Measurements from ENCODE around the gene TAS2R43.

DNA sequence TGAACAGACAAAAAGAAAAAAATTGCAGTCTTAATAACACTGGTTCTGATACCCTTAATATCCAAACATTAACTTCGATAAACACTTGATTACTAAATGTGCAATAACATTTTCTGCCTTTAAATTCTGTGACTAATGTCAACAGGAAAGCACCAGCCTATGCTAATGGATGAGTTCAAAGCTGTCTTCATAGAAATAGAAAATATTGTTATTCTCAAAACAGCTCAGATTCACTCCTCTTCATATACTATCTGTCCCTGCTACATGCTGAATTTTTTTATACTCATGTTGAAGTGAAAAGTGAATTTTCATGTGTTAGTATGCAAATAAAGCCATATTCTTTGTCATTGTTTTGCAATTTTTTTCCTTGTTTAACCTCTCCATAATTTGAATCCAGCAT, 13.9 kb downstream of the TAS2R43 start:
- TF ChIP-seq, protein P1, sequence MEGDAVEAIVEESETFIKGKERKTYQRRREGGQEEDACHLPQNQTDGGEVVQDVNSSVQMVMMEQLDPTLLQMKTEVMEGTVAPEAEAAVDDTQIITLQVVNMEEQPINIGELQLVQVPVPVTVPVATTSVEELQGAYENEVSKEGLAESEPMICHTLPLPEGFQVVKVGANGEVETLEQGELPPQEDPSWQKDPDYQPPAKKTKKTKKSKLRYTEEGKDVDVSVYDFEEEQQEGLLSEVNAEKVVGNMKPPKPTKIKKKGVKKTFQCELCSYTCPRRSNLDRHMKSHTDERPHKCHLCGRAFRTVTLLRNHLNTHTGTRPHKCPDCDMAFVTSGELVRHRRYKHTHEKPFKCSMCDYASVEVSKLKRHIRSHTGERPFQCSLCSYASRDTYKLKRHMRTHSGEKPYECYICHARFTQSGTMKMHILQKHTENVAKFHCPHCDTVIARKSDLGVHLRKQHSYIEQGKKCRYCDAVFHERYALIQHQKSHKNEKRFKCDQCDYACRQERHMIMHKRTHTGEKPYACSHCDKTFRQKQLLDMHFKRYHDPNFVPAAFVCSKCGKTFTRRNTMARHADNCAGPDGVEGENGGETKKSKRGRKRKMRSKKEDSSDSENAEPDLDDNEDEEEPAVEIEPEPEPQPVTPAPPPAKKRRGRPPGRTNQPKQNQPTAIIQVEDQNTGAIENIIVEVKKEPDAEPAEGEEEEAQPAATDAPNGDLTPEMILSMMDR (IDR thresholded peaks at IDR 0.05 in 2 of 3, conservative IDR thresholded peaks at IDR 0.05 in 1 of 3; ENCODE audit: borderline replicate concordance in 1 of 3, insufficient read depth in 1 of 3, low read depth in 2 of 3, low read length in 2 of 3) = no peak
- TF ChIP-seq POLR2A (IDR thresholded peaks at IDR 0.05; ENCODE audit: borderline replicate concordance, extremely low read depth, insufficient read depth, insufficient read length) (no peak), POLR2AphosphoS5 (IDR thresholded peaks at IDR 0.05; ENCODE audit: low read depth, low read length) (no peak), RAD21 (IDR thresholded peaks at IDR 0.05; ENCODE audit: low read depth) (no peak), EZH2 (IDR thresholded peaks at IDR 0.05) (no peak), TCF7L2 (IDR thresholded peaks at IDR 0.05; ENCODE audit: borderline replicate concordance, extremely low read depth, insufficient read depth, insufficient read length) (no peak), ZFX (IDR thresholded peaks at IDR 0.05) (no peak), CBX3 (IDR thresholded peaks at IDR 0.05; ENCODE audit: low read depth) (no peak), SP1 (IDR thresholded peaks at IDR 0.05; ENCODE audit: low read depth) (no peak), EGR1 (IDR thresholded peaks at IDR 0.05; ENCODE audit: low read depth) (no peak), ZNF274 (IDR thresholded peaks at IDR 0.05; ENCODE audit: low read depth, low read length) (no peak)
- TF ChIP-seq, protein P2, sequence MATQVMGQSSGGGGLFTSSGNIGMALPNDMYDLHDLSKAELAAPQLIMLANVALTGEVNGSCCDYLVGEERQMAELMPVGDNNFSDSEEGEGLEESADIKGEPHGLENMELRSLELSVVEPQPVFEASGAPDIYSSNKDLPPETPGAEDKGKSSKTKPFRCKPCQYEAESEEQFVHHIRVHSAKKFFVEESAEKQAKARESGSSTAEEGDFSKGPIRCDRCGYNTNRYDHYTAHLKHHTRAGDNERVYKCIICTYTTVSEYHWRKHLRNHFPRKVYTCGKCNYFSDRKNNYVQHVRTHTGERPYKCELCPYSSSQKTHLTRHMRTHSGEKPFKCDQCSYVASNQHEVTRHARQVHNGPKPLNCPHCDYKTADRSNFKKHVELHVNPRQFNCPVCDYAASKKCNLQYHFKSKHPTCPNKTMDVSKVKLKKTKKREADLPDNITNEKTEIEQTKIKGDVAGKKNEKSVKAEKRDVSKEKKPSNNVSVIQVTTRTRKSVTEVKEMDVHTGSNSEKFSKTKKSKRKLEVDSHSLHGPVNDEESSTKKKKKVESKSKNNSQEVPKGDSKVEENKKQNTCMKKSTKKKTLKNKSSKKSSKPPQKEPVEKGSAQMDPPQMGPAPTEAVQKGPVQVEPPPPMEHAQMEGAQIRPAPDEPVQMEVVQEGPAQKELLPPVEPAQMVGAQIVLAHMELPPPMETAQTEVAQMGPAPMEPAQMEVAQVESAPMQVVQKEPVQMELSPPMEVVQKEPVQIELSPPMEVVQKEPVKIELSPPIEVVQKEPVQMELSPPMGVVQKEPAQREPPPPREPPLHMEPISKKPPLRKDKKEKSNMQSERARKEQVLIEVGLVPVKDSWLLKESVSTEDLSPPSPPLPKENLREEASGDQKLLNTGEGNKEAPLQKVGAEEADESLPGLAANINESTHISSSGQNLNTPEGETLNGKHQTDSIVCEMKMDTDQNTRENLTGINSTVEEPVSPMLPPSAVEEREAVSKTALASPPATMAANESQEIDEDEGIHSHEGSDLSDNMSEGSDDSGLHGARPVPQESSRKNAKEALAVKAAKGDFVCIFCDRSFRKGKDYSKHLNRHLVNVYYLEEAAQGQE (IDR thresholded peaks at IDR 0.05; ENCODE audit: low read depth) = no peak
- TF ChIP-seq, protein P3, sequence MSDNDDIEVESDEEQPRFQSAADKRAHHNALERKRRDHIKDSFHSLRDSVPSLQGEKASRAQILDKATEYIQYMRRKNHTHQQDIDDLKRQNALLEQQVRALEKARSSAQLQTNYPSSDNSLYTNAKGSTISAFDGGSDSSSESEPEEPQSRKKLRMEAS (IDR thresholded peaks at IDR 0.05) = no peak
